GM12872 (cell line): ENCODE results near the gene C4orf36.
A peak's percentile ranks its signal among the peaks of the same experiment; 100 is the strongest.

Experiments used
- TF ChIP-seq, protein P1 (sequence below): IDR thresholded peaks from 3 replicates; pipeline ENCODE4 v1.5.1; 2011; ENCODE audit warnings: low read depth, mild to moderate bottlenecking, low read length, moderate library complexity; ENCODE audit not compliant: insufficient read depth

The C4orf36 gene, protein sequence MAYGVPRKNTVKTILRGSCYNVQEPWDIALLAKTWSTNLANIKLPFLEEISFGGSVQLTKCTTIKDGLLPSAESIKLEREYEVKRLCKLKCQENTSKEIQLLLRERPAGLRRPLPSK

DNA sequence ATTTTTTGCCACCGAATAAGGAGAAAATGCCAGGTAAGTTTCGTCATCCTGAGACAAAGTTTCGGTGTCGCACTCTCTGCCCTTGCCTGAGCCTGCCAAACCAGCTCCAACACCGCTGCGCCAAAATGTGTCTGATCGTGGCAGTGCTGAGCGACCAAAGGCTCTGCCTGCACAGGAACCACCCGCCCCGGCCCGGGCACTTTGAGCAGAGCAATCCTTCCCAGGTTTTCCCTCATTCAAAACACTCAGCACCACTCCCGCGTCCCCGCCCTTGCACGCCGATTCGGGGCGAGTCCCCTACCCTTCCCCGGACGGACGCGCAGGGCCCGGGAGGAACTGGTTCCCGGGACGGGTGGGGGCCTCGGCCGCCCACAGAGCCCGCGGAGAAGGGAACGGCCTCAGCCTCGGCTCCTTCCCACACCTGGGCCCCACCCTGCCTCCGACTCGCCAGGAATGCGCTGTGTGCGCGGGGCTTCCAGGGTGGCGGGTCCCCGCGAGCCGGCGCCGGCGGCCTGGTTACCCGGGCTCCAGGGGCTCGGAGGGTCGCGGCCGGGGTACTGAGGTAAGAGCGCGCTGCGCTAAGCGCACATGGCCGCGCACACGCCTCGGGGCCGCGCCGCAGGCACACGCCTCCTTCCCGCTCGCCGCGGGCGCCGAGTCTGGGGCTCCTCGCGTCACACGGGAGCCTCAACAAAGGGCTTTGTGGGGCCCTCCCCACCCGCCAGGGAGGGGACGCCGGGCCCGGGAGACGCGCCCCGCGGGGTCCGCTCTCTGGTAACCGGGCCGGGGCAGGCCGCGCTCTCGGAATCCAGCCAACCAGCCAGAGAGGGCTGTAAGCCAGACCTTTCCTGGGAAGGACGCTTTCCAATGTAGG is at the start of gene C4orf36:
Gene C4orf36 (minus strand): TSS at position 661 of the 874 bp plus-strand sequence. CDS start 902 bp downstream, outside the sequence.
- TF ChIP-seq, protein P1, sequence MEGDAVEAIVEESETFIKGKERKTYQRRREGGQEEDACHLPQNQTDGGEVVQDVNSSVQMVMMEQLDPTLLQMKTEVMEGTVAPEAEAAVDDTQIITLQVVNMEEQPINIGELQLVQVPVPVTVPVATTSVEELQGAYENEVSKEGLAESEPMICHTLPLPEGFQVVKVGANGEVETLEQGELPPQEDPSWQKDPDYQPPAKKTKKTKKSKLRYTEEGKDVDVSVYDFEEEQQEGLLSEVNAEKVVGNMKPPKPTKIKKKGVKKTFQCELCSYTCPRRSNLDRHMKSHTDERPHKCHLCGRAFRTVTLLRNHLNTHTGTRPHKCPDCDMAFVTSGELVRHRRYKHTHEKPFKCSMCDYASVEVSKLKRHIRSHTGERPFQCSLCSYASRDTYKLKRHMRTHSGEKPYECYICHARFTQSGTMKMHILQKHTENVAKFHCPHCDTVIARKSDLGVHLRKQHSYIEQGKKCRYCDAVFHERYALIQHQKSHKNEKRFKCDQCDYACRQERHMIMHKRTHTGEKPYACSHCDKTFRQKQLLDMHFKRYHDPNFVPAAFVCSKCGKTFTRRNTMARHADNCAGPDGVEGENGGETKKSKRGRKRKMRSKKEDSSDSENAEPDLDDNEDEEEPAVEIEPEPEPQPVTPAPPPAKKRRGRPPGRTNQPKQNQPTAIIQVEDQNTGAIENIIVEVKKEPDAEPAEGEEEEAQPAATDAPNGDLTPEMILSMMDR: no peak

DNA sequence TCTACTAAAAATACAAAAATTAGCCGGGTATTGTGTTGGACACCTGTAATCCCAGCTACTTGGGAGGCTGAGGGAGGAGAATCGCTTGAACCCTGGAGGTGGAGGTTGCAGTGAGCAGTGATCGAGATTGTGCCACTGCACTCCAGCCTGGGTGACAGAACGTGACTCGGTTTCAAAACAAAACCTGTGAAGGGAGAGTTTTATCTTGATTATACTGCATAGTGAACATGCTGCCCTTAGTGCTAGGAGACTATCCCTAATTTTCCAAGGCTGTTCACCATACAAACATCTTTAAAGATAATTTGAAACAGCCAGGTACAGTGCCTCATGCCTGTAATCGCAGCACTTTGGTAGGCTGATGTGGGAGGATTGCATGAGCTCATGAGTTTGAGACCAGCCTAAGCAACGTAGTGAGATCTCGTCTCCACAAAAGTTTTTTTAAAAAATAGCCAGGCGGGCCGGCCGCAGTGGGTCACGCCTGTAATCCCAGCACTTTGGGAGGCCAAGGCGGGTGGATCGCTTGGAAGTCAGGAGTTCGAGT is 48.8 kb upstream of the C4orf36 start:
- TF ChIP-seq, protein P1: no peak

DNA sequence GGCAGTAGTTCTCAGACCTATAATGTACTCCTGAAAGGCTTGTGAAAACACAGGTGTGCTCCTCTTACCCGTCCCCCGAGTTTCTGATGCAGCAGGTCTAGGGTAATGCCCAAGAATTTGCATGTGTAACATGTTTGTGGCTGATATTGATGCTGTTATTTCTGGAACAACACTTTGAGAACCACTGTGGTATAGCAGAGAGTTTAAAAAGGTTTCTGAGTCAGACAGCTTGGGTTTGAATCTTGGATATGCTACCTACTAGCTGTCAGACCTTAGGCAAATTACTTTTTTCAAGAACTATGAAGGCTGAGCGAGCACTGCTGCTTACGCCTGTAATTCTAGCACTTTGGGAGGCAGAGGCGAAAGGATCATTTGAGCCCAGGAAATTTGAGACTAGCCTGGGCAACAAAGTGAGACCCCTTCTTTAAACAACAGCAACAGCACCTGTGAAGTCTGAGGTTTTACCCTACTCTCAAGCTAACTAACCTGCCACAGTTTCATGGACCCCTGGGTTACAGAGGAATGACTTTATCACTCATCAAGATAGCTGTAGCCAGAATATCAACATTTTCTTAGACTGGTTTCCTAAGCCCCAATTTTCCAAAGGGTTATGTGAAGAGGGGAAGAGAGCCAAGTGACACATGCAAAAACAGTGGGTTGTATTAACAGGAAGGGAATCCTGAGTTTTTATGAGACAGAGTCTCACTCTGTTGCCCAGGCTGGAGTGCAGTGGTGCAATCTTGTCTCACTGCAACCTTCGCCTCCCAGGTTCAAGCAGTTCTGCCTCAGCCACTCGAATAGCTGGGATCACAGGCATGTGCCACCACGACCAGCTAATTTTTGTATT is 47.7 kb upstream of the C4orf36 start:
- TF ChIP-seq, protein P1: no peak

DNA sequence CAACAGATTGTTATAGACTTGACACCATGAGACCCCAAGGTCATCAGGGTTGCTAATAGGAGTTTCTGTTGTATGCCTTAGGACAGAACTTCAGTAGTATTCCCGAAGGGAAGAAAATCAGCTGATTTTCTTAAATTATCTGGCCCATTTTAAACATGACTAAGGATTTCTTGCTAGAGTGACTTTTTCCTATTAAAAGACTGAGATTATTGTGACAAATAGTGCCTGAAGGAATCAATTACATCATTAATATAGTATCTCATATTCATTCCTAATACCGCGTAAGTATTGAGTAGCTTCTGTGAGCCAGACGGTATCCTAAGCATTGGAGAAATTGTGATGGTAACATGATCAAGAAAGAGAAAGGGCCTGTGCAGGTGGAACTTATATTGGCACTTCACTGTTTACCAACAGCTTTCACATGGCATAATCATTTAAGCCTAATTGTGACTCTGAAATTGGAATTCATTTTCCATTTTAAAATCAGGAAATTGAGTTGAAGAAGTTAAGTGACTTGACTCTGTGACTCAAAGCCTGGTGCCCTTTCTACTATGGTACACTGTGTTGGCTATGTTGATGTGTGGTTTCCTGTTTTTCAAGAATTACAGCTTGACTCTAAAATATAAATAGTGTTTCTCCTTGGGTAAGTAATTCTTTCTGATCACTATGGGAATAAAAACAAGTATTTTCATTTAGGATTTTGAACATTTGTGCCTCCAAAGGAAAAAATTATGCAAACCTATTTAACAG is 46.7 kb upstream of the C4orf36 start:
- TF ChIP-seq, protein P1: no peak

DNA sequence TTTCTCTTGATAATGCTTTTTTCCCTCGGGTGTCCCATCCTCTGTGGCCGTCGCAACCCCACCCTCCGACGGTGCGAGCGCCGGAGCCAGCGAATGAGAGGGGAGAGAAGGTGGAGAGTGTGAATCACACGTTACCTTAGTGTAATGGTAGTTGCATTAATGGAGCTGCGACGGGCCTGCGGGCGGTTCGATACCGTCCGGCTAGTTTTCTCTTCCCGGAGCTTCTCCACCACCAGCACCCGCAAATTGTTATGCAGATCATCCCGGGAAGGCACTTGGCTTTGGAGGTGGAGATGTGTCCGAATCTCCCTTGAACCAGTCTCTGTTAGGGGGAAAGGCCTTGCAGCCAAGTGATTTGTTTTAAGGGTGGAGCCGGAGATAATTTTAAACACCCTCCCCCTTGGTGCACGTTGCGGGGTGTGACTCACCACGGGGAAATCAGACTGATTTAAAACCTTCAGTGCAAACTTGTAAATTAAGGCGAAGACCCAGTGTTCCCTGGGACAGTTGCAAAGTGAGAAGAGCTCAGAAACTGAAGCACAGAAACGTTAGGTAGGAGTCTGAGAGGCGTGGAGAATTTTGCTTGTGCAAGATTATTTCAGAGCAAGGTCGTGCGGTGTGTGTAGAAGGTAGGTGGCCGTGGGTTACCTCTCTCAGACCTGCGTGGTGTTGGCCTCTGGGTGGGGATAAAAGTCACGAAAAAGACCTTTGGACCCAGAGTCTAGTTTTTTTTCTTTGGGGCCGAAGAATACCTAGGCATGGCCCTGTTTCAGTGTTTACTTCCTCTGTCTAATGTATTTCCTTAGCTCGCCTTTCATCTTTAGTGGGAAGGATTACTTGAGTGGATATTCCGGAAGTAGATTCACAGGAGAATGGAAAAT is 43.9 kb upstream of the C4orf36 start:
- TF ChIP-seq, protein P1: peak; percentile 21; the same call in 1 of the 3 replicates

DNA sequence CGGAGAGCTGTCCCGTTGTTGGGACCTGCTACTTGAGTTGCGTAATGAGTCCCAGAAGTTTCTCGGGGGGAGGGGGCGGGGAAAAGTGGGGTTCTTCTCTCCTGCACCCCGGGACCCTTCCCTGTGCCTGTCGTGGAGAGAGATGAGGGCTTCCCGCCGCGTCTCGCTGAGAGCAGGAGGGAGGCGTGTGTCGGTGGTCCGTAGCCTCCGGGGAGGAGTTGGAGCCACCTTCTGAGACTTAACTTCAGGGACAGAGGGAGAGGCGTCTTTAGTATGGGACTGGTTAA is 43.3 kb upstream of the C4orf36 start:
- TF ChIP-seq, protein P1: no peak
